OCI-LY7 (cell line): Measurements from ENCODE around the gene TGFBR2. TPM values are rescaled to one million over a fixed set of nuclear protein-coding genes. Genes with fewer than 3 reads are reported as not detected.

Experiments
- BruUV-seq: library from RNA; stranded (reverse); fragments of 400-500 nt; replicated peaks from 2 replicates; lab custom pipeline; 2021; lab: Mats Ljungman, UMichigan
- CTCF ChIA-PET: fragments of 300-600 bp; sonication (Branson Sonifier 250); formaldehyde crosslinking; loops from one replicate; lab custom pipeline; 2022; ENCODE audit warnings: antibody characterized with exemption; ENCODE audit not compliant: unreplicated experiment; lab: Charles Lee
- POLR2A ChIA-PET: fragments of 300-600 bp; sonication (Branson Sonifier 250); formaldehyde crosslinking; loops from one replicate; lab custom pipeline; 2022; ENCODE audit warnings: antibody characterized with exemption; lab: Charles Lee
- DNase-seq: peaks from one replicate; pipeline ENCODE4 v3.0.0-alpha.2; 2015; ENCODE audit warnings: low spot score
- H2AFZ ChIP-seq: fragments of 200-600 bp; sonication (generic), shearing (Covaris generic); 2 replicates; pipeline ENCODE4 v1.6.1; 2014; ENCODE audit warnings: mild to moderate bottlenecking, antibody characterized with exemption, low read length, moderate library complexity
- H3K27ac ChIP-seq: fragments of 200-600 bp; sonication (generic); 2 replicates; pipeline ENCODE4 v1.5.1; 2014; ENCODE audit warnings: mixed run types, low read depth, mild to moderate bottlenecking, moderate library complexity, low read length, inconsistent platforms; ENCODE audit not compliant: poor library complexity, severe bottlenecking
- H3K36me3 ChIP-seq: fragments of 200-600 bp; sonication (generic); 2 replicates; pipeline ENCODE4 v1.6.1; 2014; ENCODE audit warnings: mild to moderate bottlenecking, antibody characterized with exemption, low read length, moderate library complexity, mixed read lengths; ENCODE audit not compliant: insufficient read depth
- H3K4me1 ChIP-seq: fragments of 200-600 bp; sonication (generic); 2 replicates; pipeline ENCODE4 v1.5.1; 2014; ENCODE audit warnings: mild to moderate bottlenecking, low read length; ENCODE audit not compliant: insufficient read depth, poor library complexity, severe bottlenecking
- H3K4me2 ChIP-seq: fragments of 200-600 bp; sonication (generic); 2 replicates; pipeline ENCODE4 v1.6.1; 2014; ENCODE audit warnings: mild to moderate bottlenecking, low read length
- H3K4me3 ChIP-seq: fragments of 200-600 bp; sonication (generic); 2 replicates; pipeline ENCODE4 v1.5.1; 2014; ENCODE audit warnings: mild to moderate bottlenecking, low read depth, low read length; ENCODE audit not compliant: poor library complexity, severe bottlenecking
- H3K79me2 ChIP-seq: fragments of 200-600 bp; sonication (generic); 2 replicates; pipeline ENCODE4 v1.6.1; 2016; ENCODE audit warnings: low read depth, mild to moderate bottlenecking, low read length, moderate library complexity, mixed read lengths; ENCODE audit not compliant: insufficient read depth
- H3K9me2 ChIP-seq: fragments of 200-600 bp; sonication (generic); 2 replicates; pipeline ENCODE4 v1.6.1; 2016; ENCODE audit warnings: mild to moderate bottlenecking, low read length, mixed read lengths; ENCODE audit not compliant: insufficient read depth
- H3K9me3 ChIP-seq: fragments of 200-600 bp; sonication (generic); 2 replicates; pipeline ENCODE4 v1.6.1; 2014; ENCODE audit warnings: mild to moderate bottlenecking, mixed run types, low read length, mixed read lengths
- H4K20me1 ChIP-seq: fragments of 200-600 bp; sonication (generic); 2 replicates; pipeline ENCODE4 v1.6.1; 2014; ENCODE audit warnings: mild to moderate bottlenecking, antibody characterized with exemption, low read length, moderate library complexity, mixed read lengths; ENCODE audit not compliant: insufficient read depth
- CTCF ChIP-seq: fragments of 200-600 bp; sonication (generic); conservative IDR thresholded peaks from 2 replicates; pipeline ENCODE4 v1.5.1; 2014; ENCODE audit warnings: mild to moderate bottlenecking, antibody characterized with exemption, low read length, moderate library complexity, mixed read lengths
- EZH2phosphoT487 ChIP-seq: fragments of 200-600 bp; sonication (generic); IDR thresholded peaks from 2 replicates; pipeline ENCODE4 v1.6.1; 2018; ENCODE audit warnings: low read depth, borderline replicate concordance, mild to moderate bottlenecking, mixed run types, antibody characterized with exemption, low read length, moderate library complexity, mixed read lengths
- intact Hi-C: fragments of 100-400 bp; cut with micrococcal nuclease; formaldehyde crosslinking; loops from one replicate; pipeline ENCODE4 v1.10.0; 2022; ENCODE audit not compliant: unreplicated experiment
- total RNA-seq, 2 experiments: library from RNA; depleted of rRNA in 1 of 2; stranded (reverse); fragments of >200 nt in 1 of 2; shearing (Covaris generic) in 1 of 2; gene quantifications; 2 replicates each; pipeline ENCODE4 v1.2.3, GENCODE V29; 2014 to 2022

Gene TGFBR2
- total RNA-seq, 2 experiments from 2014 or later, result 25.2 to 28.1 TPM

GRCh38 chr3:30597769-30598134, 8.6 kb upstream of the TGFBR2 start:
- no TSS peak for BruUV-seq
- POLR2A ChIA-PET, result interaction anchor here (0.6 to 1.2 kb wide), 3 partner anchors 8 to 46 kb away, joined by 3 read pairs; no protein-coding TSS in a partner anchor

GRCh38 chr3:30598668-30599545, 7.5 kb upstream of the TGFBR2 start:
- intact Hi-C loops, result no loop called here
- Histone ChIP-seq H3K79me2 (no peaks in the 10 kb centered on the region), H3K4me3 (peak overlapping the region; percentile 23), H3K9me3 (no peaks in the 10 kb centered on the region), H3K9me2 (no peaks in the 10 kb centered on the region), H3K4me1 (peaks cover 65% of the 10 kb centered on the region), H4K20me1 (no peaks in the 10 kb centered on the region), H3K27ac (peak overlapping the region; percentile 68), H2AFZ (peak overlapping the region; percentile 72), H3K36me3 (no peaks in the 10 kb centered on the region), H3K4me2 (peak overlapping the region; percentile 52)
- CTCF ChIA-PET, result no interaction called here
- POLR2A ChIA-PET, result interaction anchor here (0.5 to 2.2 kb wide), 9 partner anchors 8 to 195 kb away, joined by 3 to 8 read pairs (median 3); no protein-coding TSS in a partner anchor
- no peak for TF ChIP-seq CTCF
- no peak for TF ChIP-seq EZH2phosphoT487
- DNase-seq, result peak; percentile 63
- no TSS peak for BruUV-seq

More at GRCh38 chr3:30597769-30598134, 8.6 kb upstream of the TGFBR2 start:
- DNase-seq, result no peak
- H3K27ac ChIP-seq, result no peak overlapping the region
- H3K36me3 ChIP-seq, result no peaks in the 10 kb centered on the region
- H3K4me3 ChIP-seq, result no peak overlapping the region
- H2AFZ ChIP-seq, result no peak overlapping the region; the same call in 1 of the 2 replicates
- no peaks in the 10 kb centered on the region for H3K9me3 ChIP-seq
- no peaks in the 10 kb centered on the region for H3K79me2 ChIP-seq
- intact Hi-C loops, result no loop called here
- no peaks in the 10 kb centered on the region for H3K9me2 ChIP-seq
- CTCF ChIA-PET, result no interaction called here
- H4K20me1 ChIP-seq, result no peaks in the 10 kb centered on the region
- H3K4me1 ChIP-seq, result peaks cover 54% of the 10 kb centered on the region
- TF ChIP-seq CTCF (no peak), EZH2phosphoT487 (no peak)
- peak overlapping the region; percentile 13; the same call in 1 of the 2 replicates for H3K4me2 ChIP-seq

- Histone ChIP-seq H3K27ac (no peak overlapping the region), H3K36me3 (no peaks in the 10 kb centered on the region), H4K20me1 (no peaks in the 10 kb centered on the region), H3K79me2 (no peaks in the 10 kb centered on the region), H2AFZ (no peak overlapping the region), H3K4me2 (no peak overlapping the region), H3K9me3 (no peaks in the 10 kb centered on the region), H3K4me1 (peaks cover 82% of the 10 kb centered on the region), H3K9me2 (no peaks in the 10 kb centered on the region), H3K4me3 (no peak overlapping the region)
- no peak for TF ChIP-seq EZH2phosphoT487
- TF ChIP-seq CTCF, result no peak
- intact Hi-C loops, result loop anchor here (10.0 kb wide), 3 partner anchors 624 to 1834 kb away; no protein-coding TSS in a partner anchor
- DNase-seq, result no peak
- CTCF ChIA-PET, result no interaction called here
- POLR2A ChIA-PET, result interaction anchor here (0.7 to 2.2 kb wide), 6 partner anchors 9 to 931 kb away, joined by 3 to 8 read pairs (median 4); no protein-coding TSS in a partner anchor
- BruUV-seq, result no TSS peak
Measured at GRCh38 chr3:30600572-30600971, 5.8 kb upstream of the TGFBR2 start.
